Gastrocnemius medialis (tissue), 4 donors: Measurements from ENCODE around the gene ALK.

Source experiments
- POLR2A ChIP-seq, 2 donors: fragments of 450-650 bp; IDR thresholded peaks; one replicate each; pipeline ENCODE4 v1.6.1; 2017; ENCODE audit warnings: antibody characterized with exemption in 2 of 2, mild to moderate bottlenecking in 2 of 2, moderate library complexity in 2 of 2
- TF ChIP-seq, protein P1 (sequence below), 5 experiments: fragments of 450-650 bp in 3 of 5; fragments of 200-600 bp in 2 of 5; sonication (generic) in 2 of 5; IDR thresholded peaks in 4 of 5; conservative IDR thresholded peaks in 1 of 5; 1 replicate in 4 of 5; 2 replicates in 1 of 5; pipeline ENCODE4 v1.5.1; 2016 to 2019; ENCODE audit warnings: antibody characterized with exemption in 5 of 5, mild to moderate bottlenecking in 3 of 5, moderate library complexity in 3 of 5

DNA sequence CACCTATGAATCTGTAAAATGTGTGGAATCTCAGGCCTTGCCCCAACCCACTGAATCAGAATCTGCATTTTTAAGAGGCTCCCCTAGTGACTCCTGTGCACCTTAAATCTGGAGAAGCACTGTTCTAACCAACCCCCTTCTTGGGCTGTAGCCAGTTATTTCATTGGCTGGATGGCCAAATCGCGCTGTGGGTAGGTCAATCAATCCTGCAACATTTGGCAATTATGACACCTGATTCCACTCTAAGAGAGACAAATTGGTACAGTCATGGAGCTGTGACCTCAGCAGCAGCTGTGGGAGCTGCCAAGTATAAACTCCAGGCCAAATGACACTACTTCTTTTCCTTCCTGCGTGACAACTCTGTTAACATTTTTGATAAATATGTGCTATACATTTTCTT lies 597.4 kb downstream of the ALK start:
- TF ChIP-seq, protein P1, sequence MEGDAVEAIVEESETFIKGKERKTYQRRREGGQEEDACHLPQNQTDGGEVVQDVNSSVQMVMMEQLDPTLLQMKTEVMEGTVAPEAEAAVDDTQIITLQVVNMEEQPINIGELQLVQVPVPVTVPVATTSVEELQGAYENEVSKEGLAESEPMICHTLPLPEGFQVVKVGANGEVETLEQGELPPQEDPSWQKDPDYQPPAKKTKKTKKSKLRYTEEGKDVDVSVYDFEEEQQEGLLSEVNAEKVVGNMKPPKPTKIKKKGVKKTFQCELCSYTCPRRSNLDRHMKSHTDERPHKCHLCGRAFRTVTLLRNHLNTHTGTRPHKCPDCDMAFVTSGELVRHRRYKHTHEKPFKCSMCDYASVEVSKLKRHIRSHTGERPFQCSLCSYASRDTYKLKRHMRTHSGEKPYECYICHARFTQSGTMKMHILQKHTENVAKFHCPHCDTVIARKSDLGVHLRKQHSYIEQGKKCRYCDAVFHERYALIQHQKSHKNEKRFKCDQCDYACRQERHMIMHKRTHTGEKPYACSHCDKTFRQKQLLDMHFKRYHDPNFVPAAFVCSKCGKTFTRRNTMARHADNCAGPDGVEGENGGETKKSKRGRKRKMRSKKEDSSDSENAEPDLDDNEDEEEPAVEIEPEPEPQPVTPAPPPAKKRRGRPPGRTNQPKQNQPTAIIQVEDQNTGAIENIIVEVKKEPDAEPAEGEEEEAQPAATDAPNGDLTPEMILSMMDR (IDR thresholded peaks at IDR 0.05 in 4 of 5, conservative IDR thresholded peaks at IDR 0.05 in 1 of 5), result no peak
- no peak for TF ChIP-seq POLR2A (IDR thresholded peaks at IDR 0.05)
